HG02981 (cell line): ENCODE data around the gene VTN.
"Not testable (repeated sequence)": the region's sequence is repeated elsewhere in the genome, so short reads cannot be mapped to it uniquely, and the experiment has no call there.

Experiments
- ATAC-seq: cut with Tn5 transposase; IDR thresholded peaks from one replicate; pipeline ENCODE4 v1.9.1; 2021; ENCODE audit warnings: mild to moderate bottlenecking, moderate library complexity; ENCODE audit not compliant: unreplicated experiment

Gene VTN

DNA sequence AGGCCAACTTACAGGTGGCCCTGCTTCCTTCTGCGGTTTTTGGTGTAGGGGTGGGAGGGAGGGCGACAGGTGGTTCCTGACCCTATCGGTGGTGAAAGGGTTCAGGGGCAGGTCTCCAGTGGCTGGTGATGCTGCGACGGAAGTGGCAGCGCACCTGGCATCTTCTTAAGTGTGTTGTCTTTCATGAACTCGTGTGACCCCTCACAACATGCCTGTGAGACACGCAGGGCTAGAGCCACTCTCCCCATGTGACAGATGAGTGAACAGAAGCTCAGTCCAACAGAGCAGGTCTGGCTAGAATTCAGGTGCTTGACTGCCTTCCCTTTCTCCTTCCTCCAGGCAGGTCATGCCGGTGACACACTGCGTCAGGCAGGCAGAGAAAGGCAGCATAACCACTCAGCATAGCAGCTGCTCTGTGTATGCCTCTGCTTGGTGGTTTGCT lies 26.6 kb downstream of the VTN start:
- ATAC-seq, result no peak

DNA sequence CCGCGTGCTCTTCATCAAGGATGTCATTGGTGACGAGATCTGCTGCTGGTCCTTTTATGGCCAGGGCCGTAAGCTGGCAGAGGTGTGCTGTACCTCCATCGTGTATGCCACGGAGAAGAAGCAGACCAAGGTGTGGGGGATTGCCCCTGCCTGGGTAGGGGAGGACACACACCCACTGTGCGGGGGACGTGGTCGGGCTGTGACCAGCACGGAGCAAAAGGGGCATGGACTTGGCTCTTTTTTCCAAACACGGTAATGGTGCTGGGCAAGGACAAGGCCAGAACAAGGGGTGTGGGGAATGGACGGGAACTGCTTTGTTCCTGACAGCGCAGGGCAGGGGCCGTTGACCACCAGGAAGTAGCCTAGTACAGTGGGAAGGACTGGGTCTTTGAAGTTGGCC lies 27.8 kb downstream of the VTN start:
- no peak for ATAC-seq

DNA sequence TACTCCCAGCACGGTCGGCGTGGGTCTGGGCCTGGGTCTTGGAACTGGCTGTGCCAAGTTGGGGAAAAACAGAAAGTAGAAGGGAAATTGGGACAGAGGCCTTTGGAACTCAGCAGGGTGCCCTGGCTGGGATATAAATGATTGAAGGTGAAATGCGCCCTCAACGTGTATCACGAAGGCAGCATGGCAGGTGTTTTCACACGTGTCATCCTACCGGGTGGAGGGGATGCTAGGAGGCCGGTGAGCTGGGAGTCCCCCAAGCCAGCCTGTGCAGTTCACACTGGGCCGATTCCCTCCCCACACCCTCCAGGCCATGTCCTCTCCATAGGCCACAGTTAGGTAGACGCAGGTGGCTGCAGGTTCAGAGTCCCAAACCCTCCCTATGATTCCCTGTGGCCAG lies 28.6 kb downstream of the VTN start:
- no peak for ATAC-seq

DNA sequence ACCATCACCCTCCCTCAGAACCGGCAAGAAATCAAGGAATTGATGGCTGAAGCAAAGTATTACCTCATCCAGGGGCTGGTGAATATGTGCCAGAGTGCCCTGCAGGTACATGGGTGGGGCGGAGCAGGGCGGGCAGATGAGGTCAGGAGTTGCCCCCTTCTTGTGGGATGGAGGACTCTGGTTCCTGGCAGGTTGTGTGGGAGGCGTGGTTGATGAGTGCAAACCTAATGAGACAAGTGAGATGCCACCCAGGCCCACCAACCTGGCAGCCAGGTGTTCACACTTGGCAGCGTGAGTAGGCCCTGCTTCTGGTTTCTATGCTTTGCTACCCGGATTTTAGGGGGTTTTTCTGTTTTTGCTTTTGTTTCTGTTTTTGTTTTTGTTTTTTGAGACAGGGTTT lies 29.7 kb downstream of the VTN start:
- ATAC-seq, result no peak

DNA sequence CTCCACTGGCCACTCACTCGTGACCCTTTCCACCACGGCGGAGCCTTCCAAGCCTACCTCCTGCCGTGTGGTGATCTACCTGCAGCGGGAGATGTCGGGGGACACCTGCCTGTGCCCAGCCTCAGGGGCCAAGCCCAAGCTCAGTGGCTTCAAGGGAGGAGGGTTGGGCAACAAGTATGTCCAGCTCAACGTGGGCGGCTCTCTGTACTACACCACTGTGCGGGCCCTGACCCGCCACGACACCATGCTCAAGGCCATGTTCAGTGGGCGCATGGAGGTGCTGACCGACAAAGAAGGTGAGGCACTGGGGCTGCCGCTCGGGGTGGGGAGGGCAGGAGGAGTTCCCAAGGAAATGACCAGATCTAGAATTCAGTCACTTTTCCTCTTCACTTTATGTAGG lies 30.7 kb downstream of the VTN start:
- ATAC-seq, result no peak

DNA sequence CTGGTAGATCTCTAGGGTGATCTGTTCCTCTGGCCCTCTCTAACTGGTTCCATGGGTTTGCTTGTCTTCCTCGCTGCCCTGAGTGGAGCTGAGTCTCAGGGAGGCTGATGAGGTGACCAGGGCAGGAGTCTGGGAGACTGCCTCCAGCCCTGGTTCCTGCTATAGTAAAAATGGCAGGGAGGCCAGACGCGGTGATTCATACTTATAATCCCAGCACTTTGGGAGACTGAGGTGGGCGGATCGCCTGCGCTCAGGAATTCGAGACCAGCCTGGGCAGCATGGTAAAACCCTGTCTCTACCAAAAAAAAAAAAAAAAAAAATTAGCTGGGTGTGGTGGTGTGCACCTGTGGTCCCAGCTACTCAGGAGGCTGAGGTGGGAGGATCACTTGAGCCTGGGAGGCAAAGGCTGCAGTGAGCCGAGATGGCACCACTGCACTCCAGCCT lies 31.3 kb downstream of the VTN start:
- not testable (repeated sequence) for ATAC-seq

DNA sequence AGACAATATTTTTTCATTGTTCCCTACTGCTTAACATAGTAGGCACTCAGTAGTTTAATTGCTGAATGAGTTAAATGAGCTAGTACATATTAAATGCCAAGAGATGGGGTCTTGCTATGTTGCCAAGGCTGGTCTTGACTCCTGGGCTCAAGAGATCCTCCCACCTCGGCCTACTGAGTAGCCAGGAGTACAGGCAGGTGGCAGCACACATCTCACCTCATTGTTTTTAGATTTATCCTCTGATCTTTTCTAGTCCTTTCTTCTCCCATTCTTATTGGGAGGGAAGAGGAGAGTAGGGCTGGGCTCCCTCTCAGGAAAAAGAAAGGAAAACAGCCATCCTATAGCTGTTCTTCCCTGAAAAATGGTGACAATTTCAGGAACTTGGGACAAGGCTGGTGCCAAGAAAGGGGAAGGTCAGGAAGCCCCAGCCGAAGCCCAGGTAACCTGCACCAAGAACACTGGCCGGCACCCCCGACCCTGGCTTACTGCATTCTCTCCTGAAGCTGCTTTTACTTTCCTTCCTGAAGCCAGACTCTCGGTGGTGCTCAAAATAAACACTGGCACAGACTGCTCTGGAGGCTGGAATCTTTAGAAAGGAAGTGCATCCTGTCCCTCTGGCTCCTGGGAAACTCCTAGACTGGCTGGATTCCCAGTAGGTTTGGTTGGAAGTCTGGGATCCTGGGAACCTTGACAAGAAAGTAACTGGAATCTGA lies 31.9 kb downstream of the VTN start:
- ATAC-seq, result no peak

DNA sequence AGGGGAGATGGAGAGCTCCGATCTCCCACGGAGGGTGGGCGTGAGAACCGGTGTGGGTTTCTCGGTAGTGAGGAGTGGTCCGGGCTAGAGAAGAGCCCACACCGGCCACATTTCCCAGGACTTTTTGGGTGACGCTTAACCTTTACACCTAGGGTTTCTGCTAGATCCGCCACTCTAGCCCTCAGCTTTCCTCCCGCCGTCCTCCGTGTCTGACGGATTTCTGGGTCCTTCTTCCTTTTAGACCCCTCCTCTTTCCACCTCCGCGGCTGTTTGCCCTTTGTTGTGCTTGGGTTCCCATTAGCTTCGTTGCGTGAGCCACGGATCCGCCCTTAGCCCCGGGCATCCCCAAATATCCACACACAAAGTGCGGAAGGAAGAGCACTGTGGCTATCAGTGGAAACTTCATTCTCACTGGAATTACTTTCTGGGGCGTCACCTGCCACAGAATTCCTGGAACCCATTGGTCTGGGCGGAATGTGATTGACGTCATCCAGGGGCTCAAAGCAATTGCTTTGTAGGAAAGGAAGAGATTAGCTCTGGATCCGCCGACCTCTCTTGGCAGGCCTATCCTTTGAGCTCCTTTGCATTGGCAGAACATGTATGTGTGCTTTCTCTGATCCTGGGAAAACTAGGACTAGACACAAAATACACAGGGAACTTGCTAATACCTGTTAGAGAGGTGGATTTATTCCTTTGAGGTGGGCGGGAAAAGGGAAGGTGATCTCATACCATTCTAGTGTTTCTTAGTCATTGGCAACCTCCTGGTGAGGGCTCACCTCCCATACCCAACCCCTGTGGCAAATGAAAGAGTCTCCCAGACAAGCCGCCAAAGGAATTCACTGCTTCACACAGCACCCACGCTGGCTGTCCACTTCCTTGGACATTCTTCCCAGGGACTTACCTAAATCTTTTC lies 33.9 kb downstream of the VTN start:
- no peak for ATAC-seq

DNA sequence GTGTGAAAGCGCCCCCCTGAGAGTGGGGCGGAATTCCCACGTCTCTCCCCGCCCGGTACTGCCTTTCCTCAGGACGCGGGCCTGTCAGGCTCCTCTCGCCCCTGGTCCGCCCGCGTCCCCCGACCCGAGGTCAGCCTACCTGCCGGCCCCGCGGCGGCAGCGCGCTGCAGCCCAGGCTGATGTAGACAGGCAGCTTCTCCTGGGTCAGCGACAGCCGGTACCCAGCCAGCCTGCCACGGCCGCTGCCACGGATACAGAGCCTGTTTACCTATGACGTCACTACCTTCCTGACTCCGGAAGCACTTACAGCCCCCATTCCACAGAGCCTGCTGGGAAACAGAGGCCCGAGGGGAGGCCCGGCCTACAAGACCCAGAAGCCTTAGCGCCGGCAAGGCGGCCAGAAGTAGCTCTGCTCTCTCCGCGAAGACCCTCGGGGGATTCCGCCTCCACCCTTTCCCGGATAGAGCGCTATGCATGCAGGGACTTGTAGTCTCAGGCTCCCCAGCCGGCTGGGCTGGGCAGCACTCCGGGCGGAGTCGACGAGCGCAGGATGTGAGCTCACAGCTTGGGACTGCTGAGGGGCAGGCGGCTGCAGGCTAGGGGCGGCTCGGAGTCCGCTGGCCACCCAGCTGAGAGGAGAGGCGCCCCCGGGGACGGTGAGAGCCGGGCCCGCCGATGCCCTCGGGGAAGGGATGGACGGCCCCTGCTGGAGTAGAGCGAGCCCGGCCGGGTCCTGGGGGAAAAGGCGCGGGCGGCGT lies 34.7 kb downstream of the VTN start, which contains the start of the genes IFT20 and TNFAIP1:
Gene IFT20 (minus strand): TSS at position 272 of the 758 bp plus-strand sequence. CDS start 3,487 bp downstream, outside the sequence.
Gene TNFAIP1 (plus strand): TSS at position 561 of the 758 bp plus-strand sequence. CDS start 3,761 bp downstream, outside the sequence.
- peak; percentile 96 for ATAC-seq

DNA sequence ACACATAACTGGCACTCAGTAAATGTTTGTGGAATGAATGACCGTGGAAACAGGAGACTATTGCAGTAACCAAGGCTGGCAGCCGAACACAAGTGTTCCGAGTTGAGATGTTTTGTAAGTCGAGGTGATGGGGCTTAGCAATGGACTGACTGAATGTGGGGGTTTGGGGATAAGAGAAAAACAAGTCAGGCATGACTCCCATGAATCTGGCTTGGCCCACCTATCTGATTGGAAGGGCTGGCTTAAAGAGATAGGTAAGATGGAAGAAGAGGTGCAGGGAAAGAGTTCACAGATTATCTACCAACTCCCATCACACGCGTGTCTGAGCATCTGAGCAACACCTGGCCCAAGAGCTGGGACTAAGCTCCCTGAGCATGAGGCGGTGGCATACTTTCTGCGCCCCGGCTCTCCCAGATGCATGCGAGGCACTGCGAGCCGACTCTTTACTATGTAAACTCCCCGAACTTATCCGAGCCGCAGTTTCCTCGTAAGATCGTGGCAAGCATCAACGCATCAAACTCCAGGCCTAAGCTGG lies 35.4 kb downstream of the VTN start:
- ATAC-seq, result no peak

DNA sequence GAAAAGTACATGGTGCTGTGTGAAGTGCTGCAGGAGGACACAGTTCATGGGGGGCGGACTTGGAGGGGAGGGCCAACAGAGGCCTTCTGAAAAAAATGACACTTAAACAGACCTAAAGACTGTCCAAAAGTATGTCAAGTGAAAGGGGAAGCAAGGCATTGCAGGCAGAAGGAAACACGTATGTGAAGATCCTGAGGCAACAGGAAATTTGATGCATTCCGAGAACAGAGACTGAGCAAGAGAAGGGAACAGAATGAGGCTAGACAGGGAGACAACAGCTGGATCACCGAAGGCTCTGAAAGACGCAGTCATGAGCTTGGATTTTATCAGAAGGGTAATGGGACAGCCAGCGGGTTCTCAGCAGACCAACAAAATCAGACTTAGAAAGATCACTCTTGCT lies 35.9 kb downstream of the VTN start:
- ATAC-seq, result no peak

DNA sequence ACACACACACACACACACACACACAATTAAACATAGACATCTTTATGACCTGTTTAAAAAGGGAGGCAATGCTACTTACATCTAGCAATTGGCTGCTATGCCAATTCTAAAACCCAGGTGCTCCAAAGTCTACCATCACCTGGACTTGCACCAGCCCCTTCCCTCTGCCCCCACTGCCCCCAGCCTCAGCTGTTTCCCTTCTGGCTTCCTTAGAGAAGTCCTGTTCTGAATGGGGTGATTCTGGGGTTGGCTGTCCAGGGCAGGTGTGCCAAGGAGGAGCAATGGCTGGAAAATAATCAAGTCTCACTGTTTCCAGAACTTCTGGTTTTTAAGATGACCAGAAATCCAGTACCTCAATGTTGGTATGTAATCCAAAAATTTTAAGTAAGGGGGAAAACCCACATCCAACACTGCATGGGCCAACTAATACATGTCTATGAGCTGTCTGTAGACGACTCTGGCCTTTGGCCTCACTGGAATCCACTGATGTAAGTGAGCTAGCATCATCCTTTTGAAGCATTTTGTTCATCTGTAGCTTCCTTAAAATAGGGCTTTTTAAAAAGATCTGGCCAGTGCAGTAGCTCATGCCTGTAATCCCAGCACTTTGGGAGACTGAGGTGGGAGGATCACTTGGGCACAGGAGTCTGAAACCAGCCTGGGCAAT lies 36.9 kb downstream of the VTN start:
- ATAC-seq, result no peak

DNA sequence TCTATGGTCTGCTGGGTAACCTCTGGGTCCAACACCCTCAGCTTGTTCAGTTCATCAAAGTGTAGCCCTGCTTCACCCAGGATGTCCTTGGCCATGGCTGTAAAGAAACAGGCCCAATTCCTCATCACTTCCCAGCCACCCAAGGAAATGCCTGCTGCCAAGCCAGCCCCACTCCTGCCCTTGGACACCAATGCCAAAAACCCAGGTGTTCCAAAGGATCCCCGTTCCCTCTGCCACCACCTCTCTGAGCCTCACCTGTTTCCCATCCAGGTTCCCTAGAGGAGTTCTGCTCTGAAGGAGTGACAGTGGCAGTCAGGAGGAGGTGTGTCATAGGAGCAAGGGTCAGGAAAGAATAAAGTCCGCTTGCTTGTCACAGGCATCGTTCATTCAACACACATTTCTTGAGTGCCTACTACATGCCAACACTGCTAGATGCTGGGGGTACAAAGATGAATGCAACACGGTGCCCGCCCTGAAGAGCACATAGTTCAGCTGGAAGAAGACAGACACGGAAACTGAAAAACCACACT lies 38.2 kb downstream of the VTN start:
- no peak for ATAC-seq

DNA sequence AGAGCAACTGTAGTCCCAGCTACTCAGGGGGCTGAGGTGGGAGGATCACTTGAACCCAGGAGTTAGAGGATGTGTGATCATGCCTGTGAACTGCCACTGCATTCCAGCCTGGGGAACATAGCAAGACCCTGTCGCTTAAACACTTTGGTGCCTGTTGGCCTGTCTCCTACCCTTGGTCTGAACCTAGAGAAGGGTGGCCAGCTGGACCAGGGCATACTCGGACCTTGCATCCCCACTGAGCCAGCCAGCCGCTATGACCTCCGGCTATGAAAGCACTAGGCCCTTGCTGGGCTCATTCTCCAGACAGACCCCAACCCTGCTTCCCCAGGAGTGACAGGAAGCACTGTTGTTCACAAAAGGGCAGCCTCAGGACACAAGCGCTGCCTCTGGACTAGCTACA lies 39.4 kb downstream of the VTN start:
- ATAC-seq, result no peak

DNA sequence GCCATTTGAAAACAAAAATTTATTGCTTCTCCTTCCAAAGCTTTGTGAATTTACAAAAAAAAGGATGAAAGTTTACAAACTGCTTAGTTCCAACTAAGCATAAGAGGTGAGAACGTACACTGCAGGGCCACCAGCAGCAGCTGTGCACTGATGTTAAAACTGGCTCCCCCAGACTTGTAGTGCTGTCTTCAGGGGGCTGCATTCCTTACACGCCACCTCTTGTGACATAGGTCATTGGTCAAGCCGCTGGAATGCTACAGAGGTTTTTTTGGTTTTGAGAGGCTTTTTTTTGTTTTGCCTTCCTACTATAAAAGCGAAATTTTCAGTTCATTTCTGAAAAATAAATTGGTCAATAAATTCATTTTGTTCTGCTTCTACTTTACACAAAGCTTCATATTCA lies 41.8 kb downstream of the VTN start:
- ATAC-seq, result no peak

DNA sequence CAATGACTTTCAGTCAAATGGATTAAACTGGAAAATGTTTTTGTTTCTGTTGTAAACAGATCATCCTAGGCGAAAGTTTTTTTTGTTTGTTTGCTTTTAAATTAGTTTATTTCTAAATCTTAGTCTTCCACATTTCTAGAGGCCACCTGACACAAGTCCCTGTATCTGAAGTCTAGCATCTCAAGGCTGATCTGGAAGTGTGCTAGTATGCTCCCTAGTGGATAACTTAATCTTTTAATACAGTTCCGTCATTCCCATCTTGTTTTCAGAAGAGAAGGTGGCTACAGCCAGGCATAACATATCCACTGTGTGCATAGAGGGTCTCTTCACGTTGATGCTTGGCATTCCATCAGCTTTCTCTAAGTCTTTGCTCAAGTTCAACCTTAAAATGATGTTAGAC lies 42.4 kb downstream of the VTN start:
- ATAC-seq, result no peak

DNA sequence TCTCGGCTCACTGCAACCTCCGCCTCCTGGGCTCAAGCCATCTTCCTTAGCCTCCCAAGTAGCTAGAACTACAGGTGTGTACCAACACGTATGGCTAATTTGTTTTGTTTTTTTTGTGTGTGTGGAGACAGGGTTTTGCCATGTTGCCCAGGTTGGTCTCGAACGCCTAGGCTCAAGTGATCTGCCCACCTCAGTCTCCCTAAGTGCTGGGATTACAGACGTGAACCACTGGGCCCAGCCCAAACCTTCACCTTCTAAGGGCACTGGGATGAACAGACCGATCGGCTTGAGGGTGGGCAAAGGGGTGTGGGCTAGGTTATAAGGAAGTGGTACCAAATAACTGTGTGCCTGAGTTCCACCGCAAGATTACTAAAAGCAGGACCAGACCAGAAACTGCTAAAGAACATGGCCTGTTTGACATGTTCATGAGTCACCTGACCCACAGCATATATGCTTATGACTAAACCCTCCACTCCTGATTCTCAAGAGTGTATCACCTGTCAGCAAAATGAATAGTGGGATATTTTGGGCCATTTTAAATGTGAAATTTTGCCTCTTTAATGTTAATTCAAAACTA lies 43.0 kb downstream of the VTN start:
- ATAC-seq, result peak; percentile 66

DNA sequence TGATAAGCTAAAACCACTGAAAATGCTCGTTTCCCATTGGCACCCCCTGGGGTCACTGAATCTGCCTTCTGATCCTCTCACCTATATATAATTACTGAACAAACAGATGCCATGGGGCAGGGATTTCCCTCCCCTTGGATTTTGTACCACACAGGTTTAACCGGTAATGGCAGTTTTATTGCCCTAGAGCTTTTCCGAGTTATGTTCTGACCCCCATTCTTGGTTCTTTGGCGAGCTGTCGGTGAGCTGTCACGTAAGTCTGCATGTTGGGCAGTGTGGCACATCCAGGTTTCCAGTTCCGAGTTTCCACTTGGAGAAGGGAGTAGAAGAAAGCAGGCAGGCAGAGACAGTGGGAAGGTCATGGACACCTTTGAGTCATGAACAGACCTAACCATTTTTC lies 44.0 kb downstream of the VTN start:
- no peak for ATAC-seq

DNA sequence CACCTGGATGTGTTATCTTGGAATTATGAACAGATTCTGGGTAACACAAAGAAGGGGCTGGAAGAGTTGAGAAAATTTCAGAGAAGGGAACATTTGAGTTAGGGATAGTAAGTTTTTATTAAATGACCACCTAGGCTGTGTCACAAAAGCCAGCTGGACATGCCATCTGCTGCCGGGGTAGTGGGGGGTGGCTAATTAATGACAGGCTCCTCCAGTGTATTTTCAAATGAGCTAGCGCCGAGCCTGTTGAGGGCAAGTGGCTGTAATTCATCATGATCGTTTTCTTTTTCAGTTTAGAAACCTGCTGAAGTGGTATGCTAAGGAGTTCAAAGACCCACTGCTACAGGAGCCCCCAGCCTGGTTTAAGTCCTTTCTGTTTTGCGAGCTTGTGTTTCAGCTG lies 44.9 kb downstream of the VTN start:
- no peak for ATAC-seq

DNA sequence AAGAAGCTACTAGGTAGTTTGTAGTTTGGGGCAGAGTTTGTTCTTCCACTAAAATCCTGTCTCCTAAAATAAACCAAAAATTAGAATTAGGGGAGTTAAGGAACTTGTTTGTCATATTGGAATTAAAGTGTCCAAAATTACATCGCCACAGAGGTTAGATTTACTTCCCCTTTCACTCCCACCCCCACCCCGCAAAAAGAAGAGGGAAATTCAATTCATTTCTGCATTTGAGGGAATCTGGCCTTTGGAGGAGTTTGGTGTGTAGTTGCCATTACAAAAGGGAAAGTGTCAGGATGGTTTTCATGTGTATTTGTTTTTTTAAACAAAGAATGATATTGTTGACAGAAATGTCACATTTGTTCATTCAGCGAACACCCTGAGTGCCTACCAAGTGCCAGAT lies 45.3 kb downstream of the VTN start:
- no peak for ATAC-seq
